Activated naive CD4-positive, alpha-beta T cell treated with anti-CD3 and anti-CD28 coated beads for 36 hours (primary cell): Measurements from ENCODE around the gene MAML3. TPM values are rescaled to one million over a fixed set of nuclear protein-coding genes. Genes with fewer than 3 reads are reported as not detected.
A peak's percentile ranks its signal among the peaks of the same experiment; 100 is the strongest.

Experiments used
- CTCF ChIA-PET: fragments of 350-600 bp; sonication (Branson Sonifier 250); formaldehyde crosslinking; loops from one replicate; lab custom pipeline; 2021; ENCODE audit warnings: antibody characterized with exemption; lab: Charles Lee
- DNase-seq: peaks from one replicate; pipeline ENCODE4 v3.0.0-alpha.2; 2020
- H3K27ac Mint-ChIP-seq: one replicate; pipeline ENCODE4 v1.8.0; 2021; ENCODE audit warnings: mild to moderate bottlenecking, mixed read lengths
- H3K27me3 Mint-ChIP-seq: one replicate; pipeline ENCODE4 v1.8.0; 2021; ENCODE audit warnings: low read depth, mixed read lengths
- H3K36me3 Mint-ChIP-seq: one replicate; pipeline ENCODE4 v1.8.0; 2021; ENCODE audit warnings: low read depth, mixed read lengths
- H3K4me1 Mint-ChIP-seq: one replicate; pipeline ENCODE4 v1.8.0; 2021; ENCODE audit warnings: low read depth, mixed read lengths
- H3K4me3 Mint-ChIP-seq: one replicate; pipeline ENCODE4 v1.8.0; 2021; ENCODE audit warnings: mild to moderate bottlenecking, moderate library complexity, mixed read lengths
- H3K9me3 Mint-ChIP-seq: one replicate; pipeline ENCODE4 v1.8.0; 2021; ENCODE audit warnings: mixed read lengths
- intact Hi-C: fragments of 100-400 bp; cut with micrococcal nuclease; formaldehyde crosslinking; loops from one replicate; pipeline ENCODE4 v1.15.1; 2023
- total RNA-seq, 2 experiments: library from RNA; stranded (reverse); gene quantifications; one replicate each; pipeline ENCODE4 v1.2.3, GENCODE V29; 2021

Gene MAML3
- total RNA-seq, 2 experiments from 2014 or later: 0.52 to 0.76 TPM

- H3K4me3 Mint-ChIP-seq: no peak overlapping the region
- H3K27me3 Mint-ChIP-seq: peaks cover 2% of the 10 kb centered on the region
- intact Hi-C loops: no loop called here
- no peaks in the 10 kb centered on the region for H3K36me3 Mint-ChIP-seq
- peaks cover 29% of the 10 kb centered on the region for H3K4me1 Mint-ChIP-seq
- CTCF ChIA-PET: no interaction called here
- H3K9me3 Mint-ChIP-seq: no peaks in the 10 kb centered on the region
- H3K27ac Mint-ChIP-seq: no peak overlapping the region
- DNase-seq: no peak
Measured at GRCh38 chr4:140106289-140106844, 47.6 kb downstream of the MAML3 start.

- H3K27me3 Mint-ChIP-seq: peaks cover 2% of the 10 kb centered on the region
- H3K4me1 Mint-ChIP-seq: peaks cover 34% of the 10 kb centered on the region
- DNase-seq: no peak
- intact Hi-C loops: no loop called here
- H3K4me3 Mint-ChIP-seq: no peak overlapping the region
- no peaks in the 10 kb centered on the region for H3K9me3 Mint-ChIP-seq
- CTCF ChIA-PET: interaction anchor here (1.2 kb wide), 1 partner anchor 11 kb away, joined by 3 read pairs; no protein-coding TSS in a partner anchor
- no peak overlapping the region for H3K27ac Mint-ChIP-seq
- H3K36me3 Mint-ChIP-seq: no peaks in the 10 kb centered on the region
Measured at GRCh38 chr4:140105436-140105835, 48.5 kb downstream of the MAML3 start.

GRCh38 chr4:140103676-140104075 is 50.3 kb downstream of the MAML3 start:
- DNase-seq: peak; percentile 64
- H3K4me1 Mint-ChIP-seq: peaks cover 48% of the 10 kb centered on the region
- H3K36me3 Mint-ChIP-seq: no peaks in the 10 kb centered on the region
- intact Hi-C loops: loop anchor here (1.0 kb wide), 6 partner anchors 7 to 245 kb away; no protein-coding TSS in a partner anchor
- H3K27ac Mint-ChIP-seq: no peak overlapping the region
- CTCF ChIA-PET: interaction anchor here (0.6 to 1.4 kb wide), 4 partner anchors 28 to 150 kb away, joined by 3 read pairs; no protein-coding TSS in a partner anchor
- H3K9me3 Mint-ChIP-seq: no peaks in the 10 kb centered on the region
- peaks cover 2% of the 10 kb centered on the region for H3K27me3 Mint-ChIP-seq
- H3K4me3 Mint-ChIP-seq: no peak overlapping the region

GRCh38 chr4:140102421-140102820 is 51.6 kb downstream of the MAML3 start:
- peaks cover 2% of the 10 kb centered on the region for H3K27me3 Mint-ChIP-seq
- no peak for DNase-seq
- CTCF ChIA-PET: interaction anchor here (1.4 kb wide), 1 partner anchor 50 kb away, joined by 3 read pairs; no protein-coding TSS in a partner anchor
- no peak overlapping the region for H3K4me3 Mint-ChIP-seq
- H3K27ac Mint-ChIP-seq: no peak overlapping the region
- no peaks in the 10 kb centered on the region for H3K36me3 Mint-ChIP-seq
- H3K4me1 Mint-ChIP-seq: peaks cover 48% of the 10 kb centered on the region
- no peaks in the 10 kb centered on the region for H3K9me3 Mint-ChIP-seq
- intact Hi-C loops: no loop called here

GRCh38 chr4:140100771-140101170 is 53.2 kb downstream of the MAML3 start:
- H3K27me3 Mint-ChIP-seq: no peaks in the 10 kb centered on the region
- no peak for DNase-seq
- no peak overlapping the region for H3K4me3 Mint-ChIP-seq
- CTCF ChIA-PET: no interaction called here
- intact Hi-C loops: no loop called here
- no peak overlapping the region for H3K27ac Mint-ChIP-seq
- no peaks in the 10 kb centered on the region for H3K36me3 Mint-ChIP-seq
- H3K4me1 Mint-ChIP-seq: peaks cover 63% of the 10 kb centered on the region
- no peaks in the 10 kb centered on the region for H3K9me3 Mint-ChIP-seq

GRCh38 chr4:140099983-140100382 is 54.0 kb downstream of the MAML3 start:
- Mint-ChIP-seq H3K27ac (peak overlapping the region; percentile 28), H3K9me3 (no peaks in the 10 kb centered on the region), H3K4me3 (peak overlapping the region; percentile 3), H3K27me3 (no peaks in the 10 kb centered on the region), H3K36me3 (no peaks in the 10 kb centered on the region), H3K4me1 (peaks cover 71% of the 10 kb centered on the region)
- peak; percentile 48 for DNase-seq
- CTCF ChIA-PET: no interaction called here
- intact Hi-C loops: loop anchor here (5.0 to 10.0 kb wide), 5 partner anchors 38 to 1018 kb away; partner anchors contain the start of genes ELF2, NAA15 and NDUFC1

- Mint-ChIP-seq H3K36me3 (no peaks in the 10 kb centered on the region), H3K27me3 (no peaks in the 10 kb centered on the region), H3K9me3 (no peaks in the 10 kb centered on the region), H3K4me3 (no peak overlapping the region), H3K4me1 (peaks cover 80% of the 10 kb centered on the region), H3K27ac (peak overlapping the region; percentile 22)
- DNase-seq: no peak
- intact Hi-C loops: loop anchor here (5.0 to 10.0 kb wide), 5 partner anchors 36 to 1016 kb away; partner anchors contain the start of genes ELF2, NAA15 and NDUFC1
- CTCF ChIA-PET: interaction anchor here (0.6 to 1.8 kb wide), 5 partner anchors 16 to 85 kb away, joined by 3 to 7 read pairs (median 3); no protein-coding TSS in a partner anchor
Measured at GRCh38 chr4:140098455-140099160, 55.4 kb downstream of the MAML3 start.

- no peak overlapping the region for H3K4me3 Mint-ChIP-seq
- no peaks in the 10 kb centered on the region for H3K36me3 Mint-ChIP-seq
- no peak overlapping the region for H3K27ac Mint-ChIP-seq
- H3K9me3 Mint-ChIP-seq: no peaks in the 10 kb centered on the region
- H3K4me1 Mint-ChIP-seq: peaks cover 77% of the 10 kb centered on the region
- no peaks in the 10 kb centered on the region for H3K27me3 Mint-ChIP-seq
- DNase-seq: no peak
- CTCF ChIA-PET: interaction anchor here (0.7 to 1.8 kb wide), 7 partner anchors 17 to 155 kb away, joined by 3 to 7 read pairs (median 3); no protein-coding TSS in a partner anchor
- intact Hi-C loops: loop anchor here (2.0 to 10.0 kb wide), 8 partner anchors 35 to 1015 kb away; partner anchors contain the start of genes ELF2, NAA15 and NDUFC1
Measured at GRCh38 chr4:140097572-140097971, 56.4 kb downstream of the MAML3 start.

- Mint-ChIP-seq H3K4me3 (peak overlapping the region; percentile 90), H3K36me3 (no peaks in the 10 kb centered on the region), H3K4me1 (peaks cover 77% of the 10 kb centered on the region), H3K9me3 (no peaks in the 10 kb centered on the region), H3K27me3 (no peaks in the 10 kb centered on the region), H3K27ac (peak overlapping the region; percentile 99)
- no peak for DNase-seq
- intact Hi-C loops: loop anchor here (1.0 to 10.0 kb wide), 15 partner anchors 7 to 1015 kb away; partner anchors contain the start of genes ELF2, NAA15, NDUFC1 and SCOC
- CTCF ChIA-PET: interaction anchor here (0.7 to 1.4 kb wide), 3 partner anchors 28 to 156 kb away, joined by 3 to 4 read pairs (median 3); no protein-coding TSS in a partner anchor
Measured at GRCh38 chr4:140096921-140097320, 57.1 kb downstream of the MAML3 start.

GRCh38 chr4:140096483-140096861 is 57.5 kb downstream of the MAML3 start:
- peak overlapping the region; percentile 90 for H3K4me3 Mint-ChIP-seq
- H3K36me3 Mint-ChIP-seq: no peaks in the 10 kb centered on the region
- no peaks in the 10 kb centered on the region for H3K27me3 Mint-ChIP-seq
- CTCF ChIA-PET: interaction anchor here (1.0 to 2.1 kb wide), 4 partner anchors 25 to 440 kb away, joined by 3 to 9 read pairs (median 4); no protein-coding TSS in a partner anchor
- DNase-seq: peak; percentile 32
- no peaks in the 10 kb centered on the region for H3K9me3 Mint-ChIP-seq
- H3K27ac Mint-ChIP-seq: peak overlapping the region; percentile 99
- H3K4me1 Mint-ChIP-seq: peaks cover 77% of the 10 kb centered on the region
- intact Hi-C loops: loop anchor here (1.0 to 10.0 kb wide), 15 partner anchors 8 to 1014 kb away; partner anchors contain the start of genes ELF2, NAA15, NDUFC1 and SCOC

GRCh38 chr4:140095694-140096482 is 58.1 kb downstream of the MAML3 start:
- peak overlapping the region; percentile 99 for H3K27ac Mint-ChIP-seq
- no peaks in the 10 kb centered on the region for H3K9me3 Mint-ChIP-seq
- DNase-seq: peak; percentile 91
- H3K4me3 Mint-ChIP-seq: peak overlapping the region; percentile 90
- intact Hi-C loops: loop anchor here (1.0 to 10.0 kb wide), 16 partner anchors 8 to 1014 kb away; partner anchors contain the start of genes ELF2, NAA15, NDUFC1 and SCOC
- H3K27me3 Mint-ChIP-seq: no peaks in the 10 kb centered on the region
- CTCF ChIA-PET: interaction anchor here (0.6 to 2.1 kb wide), 11 partner anchors 9 to 439 kb away, joined by 3 to 9 read pairs (median 3); no protein-coding TSS in a partner anchor
- H3K4me1 Mint-ChIP-seq: peaks cover 77% of the 10 kb centered on the region
- no peaks in the 10 kb centered on the region for H3K36me3 Mint-ChIP-seq
